CD4-positive, alpha-beta memory T cell (primary cell): ENCODE data around the gene STK32B. TPM values are rescaled to one million over a fixed set of nuclear protein-coding genes. Genes with fewer than 3 reads are reported as not detected.
"Not testable (repeated sequence)": the region's sequence is repeated elsewhere in the genome, so short reads cannot be mapped to it uniquely, and the experiment has no call there.

Source experiments
- CTCF ChIA-PET: fragments of 350-600 bp; sonication (Branson Sonifier 250); formaldehyde crosslinking; loops from one replicate; lab custom pipeline; 2021; ENCODE audit warnings: inconsistent platforms; ENCODE audit not compliant: partially characterized antibody; lab: Charles Lee
- POLR2A ChIA-PET: fragments of 350-600 bp; sonication (Branson Sonifier 250); formaldehyde crosslinking; loops from one replicate; lab custom pipeline; 2021; ENCODE audit not compliant: partially characterized antibody; lab: Charles Lee
- DNase-seq, 5 donors: peaks; one replicate each; pipeline versions ENCODE4 v3.0.0 to v3.0.0-alpha.2; 2020 to 2022; ENCODE audit warnings: mixed read lengths in 1 of 5
- H3K27ac ChIP-seq: one replicate; pipeline ENCODE4 v1.7.0; 2013; ENCODE audit warnings: low read depth, low read length
- H3K27me3 ChIP-seq: 2 replicates; pipeline ENCODE4 v1.7.0; 2013; ENCODE audit warnings: mild to moderate bottlenecking, low read length, moderate library complexity; ENCODE audit not compliant: insufficient read depth
- H3K36me3 ChIP-seq: 2 replicates; pipeline ENCODE4 v1.7.0; 2013; ENCODE audit warnings: mild to moderate bottlenecking, low read length, moderate library complexity; ENCODE audit not compliant: insufficient read depth
- H3K4me1 ChIP-seq: 2 replicates; pipeline ENCODE4 v1.7.0; 2013; ENCODE audit warnings: mild to moderate bottlenecking, low read length, moderate library complexity; ENCODE audit not compliant: insufficient read depth
- H3K4me3 ChIP-seq, 2 donors: one replicate each; pipeline ENCODE4 v1.7.0; 2013; ENCODE audit warnings: low read length in 2 of 2, mild to moderate bottlenecking in 1 of 2
- H3K9me3 ChIP-seq, 2 donors: one replicate each; pipeline ENCODE4 v1.7.0; 2013; ENCODE audit warnings: low read length in 2 of 2, control low read depth in 1 of 2; ENCODE audit not compliant: control insufficient read depth in 1 of 2
- H3K27ac Mint-ChIP-seq, 7 donors: one replicate each; pipeline ENCODE4 v1.8.0; 2020 to 2021; ENCODE audit warnings: mixed read lengths in 7 of 7, mild to moderate bottlenecking in 6 of 7, inconsistent platforms in 3 of 7, moderate library complexity in 3 of 7
- H3K27me3 Mint-ChIP-seq, 2 donors: one replicate each; pipeline ENCODE4 v1.8.0; 2020 to 2021; ENCODE audit warnings: mixed read lengths in 2 of 2
- H3K36me3 Mint-ChIP-seq, 2 donors: one replicate each; pipeline ENCODE4 v1.8.0; 2020 to 2021; ENCODE audit warnings: mixed read lengths in 2 of 2, inconsistent platforms in 1 of 2, mild to moderate bottlenecking in 1 of 2
- H3K4me1 Mint-ChIP-seq, 4 donors: one replicate each; pipeline ENCODE4 v1.8.0; 2020 to 2021; ENCODE audit warnings: mixed read lengths in 4 of 4, mild to moderate bottlenecking in 1 of 4
- H3K4me3 Mint-ChIP-seq, 8 donors: one replicate each; pipeline ENCODE4 v1.8.0; 2020 to 2021; ENCODE audit warnings: mixed read lengths in 8 of 8, mild to moderate bottlenecking in 7 of 8, moderate library complexity in 6 of 8, inconsistent platforms in 3 of 8
- H3K9me3 Mint-ChIP-seq, 8 donors: one replicate each; pipeline ENCODE4 v1.8.0; 2020 to 2021; ENCODE audit warnings: mixed read lengths in 8 of 8, mild to moderate bottlenecking in 5 of 8, inconsistent platforms in 3 of 8, moderate library complexity in 1 of 8
- intact Hi-C: fragments of 100-400 bp; cut with micrococcal nuclease; formaldehyde crosslinking; loops from one replicate; pipeline ENCODE4 v1.15.1; 2023
- polyA plus RNA-seq, 2 donors: library from polyadenylated mRNA; unstranded; fragments of 300-500 nt; fragmentation: Illumina TruSeq; gene quantifications; one replicate each; pipeline ENCODE4 v1.2.3, GENCODE V29; 2021
- total RNA-seq, 2 experiments: library from RNA; stranded (reverse); gene quantifications; one replicate each; pipeline ENCODE4 v1.2.3, GENCODE V29; 2021

STK32B gene
- total and polyA plus RNA-seq, 4 experiments from 2014 or later, result not detected

- H3K36me3 Mint-ChIP-seq, result no peaks in the 10 kb centered on the region
- Histone ChIP-seq H3K4me3 (no peak overlapping the region), H3K27me3 (no peaks in the 10 kb centered on the region), H3K9me3 (no peaks in the 10 kb centered on the region), H3K27ac (no peak overlapping the region), H3K4me1 (no peaks in the 10 kb centered on the region), H3K36me3 (no peaks in the 10 kb centered on the region)
- ChIA-PET CTCF (no interaction called here), POLR2A (no interaction called here)
- H3K9me3 Mint-ChIP-seq, result peaks cover 0 to 5% (median under 1%) of the 10 kb centered on the region in 8 donors
- H3K27ac Mint-ChIP-seq, result no peak overlapping the region
- no peaks in the 10 kb centered on the region for H3K4me1 Mint-ChIP-seq
- no peak overlapping the region for H3K4me3 Mint-ChIP-seq
- no peak for DNase-seq
- peaks cover 0 to 2% of the 10 kb centered on the region in 2 donors for H3K27me3 Mint-ChIP-seq
- intact Hi-C loops, result no loop called here
Measured at GRCh38 chr4:5276475-5277075, 225.3 kb downstream of the STK32B start.

GRCh38 chr4:5277079-5277478 lies 225.8 kb downstream of the STK32B start:
- H3K27ac Mint-ChIP-seq, result no peak overlapping the region
- POLR2A ChIA-PET, result no interaction called here
- DNase-seq, result no peak
- Histone ChIP-seq H3K27ac (no peak overlapping the region), H3K9me3 (no peaks in the 10 kb centered on the region), H3K4me3 (no peak overlapping the region), H3K36me3 (no peaks in the 10 kb centered on the region), H3K27me3 (no peaks in the 10 kb centered on the region), H3K4me1 (no peaks in the 10 kb centered on the region)
- H3K4me3 Mint-ChIP-seq, result no peak overlapping the region
- H3K27me3 Mint-ChIP-seq, result peaks cover 0 to 2% of the 10 kb centered on the region in 2 donors
- no peaks in the 10 kb centered on the region for H3K36me3 Mint-ChIP-seq
- CTCF ChIA-PET, result no interaction called here
- H3K9me3 Mint-ChIP-seq, result peaks cover 0 to 5% (median under 1%) of the 10 kb centered on the region in 8 donors
- no peaks in the 10 kb centered on the region for H3K4me1 Mint-ChIP-seq
- intact Hi-C loops, result no loop called here

- POLR2A ChIA-PET, result no interaction called here
- intact Hi-C loops, result no loop called here
- Histone ChIP-seq H3K27ac (no peak overlapping the region), H3K9me3 (no peaks in the 10 kb centered on the region), H3K4me3 (no peak overlapping the region), H3K36me3 (no peaks in the 10 kb centered on the region), H3K27me3 (no peaks in the 10 kb centered on the region), H3K4me1 (no peaks in the 10 kb centered on the region)
- no peak for DNase-seq
- CTCF ChIA-PET, result no interaction called here
- no peak overlapping the region for H3K27ac Mint-ChIP-seq
- no peaks in the 10 kb centered on the region for H3K4me1 Mint-ChIP-seq
- H3K9me3 Mint-ChIP-seq, result peaks cover 0 to 5% (median under 1%) of the 10 kb centered on the region in 8 donors
- H3K4me3 Mint-ChIP-seq, result no peak overlapping the region
- H3K36me3 Mint-ChIP-seq, result no peaks in the 10 kb centered on the region
- H3K27me3 Mint-ChIP-seq, result peaks cover 0 to 3% of the 10 kb centered on the region in 2 donors
Measured at GRCh38 chr4:5278213-5278612, 226.9 kb downstream of the STK32B start.

- H3K9me3 ChIP-seq, DNase-seq, H3K27ac ChIP-seq, H3K4me1 ChIP-seq, H3K9me3 Mint-ChIP-seq, H3K36me3 ChIP-seq, H3K4me3 ChIP-seq, H3K27me3 ChIP-seq, H3K4me3 Mint-ChIP-seq, POLR2A ChIA-PET, H3K4me1 Mint-ChIP-seq, intact Hi-C loops, H3K36me3 Mint-ChIP-seq, H3K27ac Mint-ChIP-seq, CTCF ChIA-PET, H3K27me3 Mint-ChIP-seq: not testable (repeated sequence)
Measured at GRCh38 chr4:5280069-5280468, 228.8 kb downstream of the STK32B start.

GRCh38 chr4:5280828-5281227 lies 229.5 kb downstream of the STK32B start:
- ChIA-PET CTCF (no interaction called here), POLR2A (no interaction called here)
- Mint-ChIP-seq H3K4me1 (no peaks in the 10 kb centered on the region), H3K27ac (no peak overlapping the region), H3K27me3 (peaks cover 0 to 2% of the 10 kb centered on the region in 2 donors), H3K9me3 (no peaks in the 10 kb centered on the region), H3K4me3 (no peak overlapping the region), H3K36me3 (no peaks in the 10 kb centered on the region)
- Histone ChIP-seq H3K27ac (no peak overlapping the region), H3K9me3 (no peaks in the 10 kb centered on the region), H3K4me1 (no peaks in the 10 kb centered on the region), H3K36me3 (no peaks in the 10 kb centered on the region), H3K4me3 (no peak overlapping the region), H3K27me3 (no peaks in the 10 kb centered on the region)
- no peak for DNase-seq
- intact Hi-C loops, result no loop called here

GRCh38 chr4:5283837-5284236 lies 232.6 kb downstream of the STK32B start:
- no peak for DNase-seq
- Mint-ChIP-seq H3K27ac (no peak overlapping the region), H3K4me1 (no peaks in the 10 kb centered on the region), H3K9me3 (no peaks in the 10 kb centered on the region), H3K4me3 (no peak overlapping the region), H3K36me3 (no peaks in the 10 kb centered on the region), H3K27me3 (peaks cover 0 to 2% of the 10 kb centered on the region in 2 donors)
- intact Hi-C loops, result no loop called here
- H3K27me3 ChIP-seq, result no peaks in the 10 kb centered on the region
- H3K27ac ChIP-seq, result no peak overlapping the region
- H3K9me3 ChIP-seq, result no peaks in the 10 kb centered on the region
- CTCF ChIA-PET, result no interaction called here
- POLR2A ChIA-PET, result no interaction called here
- H3K36me3 ChIP-seq, result no peaks in the 10 kb centered on the region
- H3K4me1 ChIP-seq, result no peaks in the 10 kb centered on the region
- H3K4me3 ChIP-seq, result no peak overlapping the region

- DNase-seq, result no peak
- intact Hi-C loops, result no loop called here
- ChIA-PET POLR2A (no interaction called here), CTCF (no interaction called here)
- Histone ChIP-seq H3K36me3 (no peaks in the 10 kb centered on the region), H3K27ac (no peak overlapping the region), H3K4me3 (no peak overlapping the region), H3K9me3 (no peaks in the 10 kb centered on the region), H3K4me1 (no peaks in the 10 kb centered on the region), H3K27me3 (no peaks in the 10 kb centered on the region)
- no peak overlapping the region for H3K27ac Mint-ChIP-seq
- no peaks in the 10 kb centered on the region for H3K9me3 Mint-ChIP-seq
- H3K4me1 Mint-ChIP-seq, result no peaks in the 10 kb centered on the region
- peaks cover 0 to 2% of the 10 kb centered on the region in 2 donors for H3K27me3 Mint-ChIP-seq
- H3K36me3 Mint-ChIP-seq, result no peaks in the 10 kb centered on the region
- no peak overlapping the region for H3K4me3 Mint-ChIP-seq
Measured at GRCh38 chr4:5284517-5284916, 233.2 kb downstream of the STK32B start.

GRCh38 chr4:5292101-5292500 lies 240.8 kb downstream of the STK32B start:
- Mint-ChIP-seq H3K36me3 (no peaks in the 10 kb centered on the region), H3K9me3 (peaks cover 0 to 11% (median 5%) of the 10 kb centered on the region in 8 donors), H3K27ac (no peak overlapping the region), H3K4me1 (no peaks in the 10 kb centered on the region), H3K27me3 (no peaks in the 10 kb centered on the region), H3K4me3 (no peak overlapping the region)
- H3K4me1 ChIP-seq, result no peaks in the 10 kb centered on the region
- intact Hi-C loops, result no loop called here
- CTCF ChIA-PET, result no interaction called here
- H3K27me3 ChIP-seq, result no peaks in the 10 kb centered on the region
- no peak overlapping the region for H3K4me3 ChIP-seq
- no peaks in the 10 kb centered on the region for H3K9me3 ChIP-seq
- POLR2A ChIA-PET, result no interaction called here
- H3K36me3 ChIP-seq, result no peaks in the 10 kb centered on the region
- DNase-seq, result no peak
- no peak overlapping the region for H3K27ac ChIP-seq
